Gastrocnemius medialis (tissue), 4 donors: Measurements from ENCODE around the gene STMN1. TPM values are rescaled to one million over a fixed set of nuclear protein-coding genes. Genes with fewer than 3 reads are reported as not detected.

Source experiments
- ATAC-seq, 2 donors: fragments of 150-250 bp; one replicate each; pipeline ENCODE4 v1.9.1; 2016
- DNase-seq, 2 donors: peaks; one replicate each; pipeline ENCODE4 v3.0.0-alpha.2; 2019
- H3K27ac ChIP-seq, 4 donors: fragments of 200-600 bp; sonication (generic); 1 replicate in 1 of 4; 2 replicates in 3 of 4; pipeline ENCODE4 v1.5.1; 2016 to 2018; ENCODE audit warnings: mild to moderate bottlenecking in 2 of 4, moderate library complexity in 1 of 4
- H3K27me3 ChIP-seq, 3 donors: fragments of 200-600 bp; sonication (generic) in 2 of 3; 1 replicate in 1 of 3; 2 replicates in 2 of 3; pipeline versions ENCODE4 v1.5.1 to v1.6.0; 2016 to 2019; ENCODE audit warnings: mild to moderate bottlenecking in 1 of 3, moderate library complexity in 1 of 3
- H3K36me3 ChIP-seq, 2 donors: fragments of 200-600 bp; sonication (generic) in 1 of 2; one replicate each; pipeline ENCODE4 v1.5.1; 2017 to 2018
- H3K4me1 ChIP-seq, 2 donors: fragments of 200-600 bp; sonication (generic) in 1 of 2; one replicate each; pipeline ENCODE4 v1.5.1; 2016 to 2017; ENCODE audit warnings: mild to moderate bottlenecking in 2 of 2
- H3K4me3 ChIP-seq, 4 donors: fragments of 200-600 bp; sonication (generic) in 3 of 4; 1 replicate in 1 of 4; 2 replicates in 3 of 4; pipeline ENCODE4 v1.5.1; 2016 to 2019; ENCODE audit warnings: mild to moderate bottlenecking in 2 of 4
- H3K9me3 ChIP-seq, 3 donors: fragments of 200-600 bp; sonication (generic) in 2 of 3; 1 replicate in 1 of 3; 2 replicates in 2 of 3; pipeline ENCODE4 v1.5.1; 2016 to 2019
- POLR2A ChIP-seq, 2 donors: fragments of 450-650 bp; IDR thresholded peaks; one replicate each; pipeline ENCODE4 v1.6.1; 2017; ENCODE audit warnings: antibody characterized with exemption in 2 of 2, mild to moderate bottlenecking in 2 of 2, moderate library complexity in 2 of 2
- in situ Hi-C, 4 donors: fragments of 200-750 bp; cut with MboI; loops; one replicate each; pipeline versions ENCODE4 v1.15.0 to v1.8.0; 2017; ENCODE audit warnings: low sequenced_read_pairs in 4 of 4
- intact Hi-C: fragments of 100-400 bp; cut with DNase I; formaldehyde crosslinking; loops from one replicate; pipeline ENCODE4 v1.15.1; 2023; ENCODE audit warnings: low total_unique reads
- total RNA-seq, 4 donors: library from RNA; depleted of rRNA; stranded (reverse); fragments of >200 nt; gene quantifications; one replicate each; pipeline versions ENCODE4 v1.1.0 to v1.2.3, GENCODE V29; 2016
- TF ChIP-seq, protein P1 (sequence below), 5 experiments: fragments of 450-650 bp in 3 of 5; fragments of 200-600 bp in 2 of 5; sonication (generic) in 2 of 5; IDR thresholded peaks in 4 of 5; conservative IDR thresholded peaks in 1 of 5; 1 replicate in 4 of 5; 2 replicates in 1 of 5; pipeline ENCODE4 v1.5.1; 2016 to 2019; ENCODE audit warnings: antibody characterized with exemption in 5 of 5, mild to moderate bottlenecking in 3 of 5, moderate library complexity in 3 of 5

Gene STMN1
- total RNA-seq, 4 donors from 2014 or later, result 4.7 to 20.7 (median 13.7) TPM

DNA sequence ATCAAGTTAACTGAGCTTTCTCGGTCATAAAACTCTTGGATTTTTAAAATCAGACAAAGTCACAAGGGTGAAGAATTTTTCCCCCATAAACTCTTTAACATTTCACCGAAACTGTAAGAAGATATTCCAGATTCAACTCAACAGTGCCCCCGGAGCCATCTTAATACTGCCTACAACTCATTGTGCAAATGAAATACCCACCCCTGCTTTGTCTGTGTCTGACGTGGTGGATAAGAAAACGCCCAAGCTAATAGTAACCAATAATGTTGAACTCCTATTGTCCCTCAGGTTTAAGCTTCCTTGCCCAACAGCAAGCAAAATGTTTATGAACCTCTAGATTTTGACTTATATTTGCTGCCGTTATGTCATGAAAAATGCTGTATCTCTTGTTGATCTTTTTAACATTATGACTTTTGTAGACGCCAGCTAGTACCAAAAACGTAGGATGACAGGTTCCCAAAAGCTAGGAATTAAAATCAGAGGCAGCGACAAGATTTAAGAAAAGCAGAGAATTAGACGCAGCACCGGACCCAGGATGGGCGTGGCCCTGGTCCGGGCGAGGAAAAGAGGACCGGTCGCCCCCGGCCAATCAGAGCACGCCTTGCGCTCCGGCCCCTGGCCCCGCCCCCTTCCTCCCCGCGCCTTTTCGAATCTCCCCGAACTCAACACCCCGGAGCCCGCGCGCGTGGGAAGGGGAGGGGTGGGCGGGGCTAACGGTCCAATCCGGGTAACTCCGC is 1.1 kb downstream of the STMN1 start:
- no peaks in the 10 kb centered on the region for H3K36me3 ChIP-seq
- ATAC-seq (peak; percentile 86 to 89), DNase-seq (peak; percentile 85)
- no peaks in the 10 kb centered on the region for H3K27me3 ChIP-seq
- H3K9me3 ChIP-seq, result no peaks in the 10 kb centered on the region
- peaks cover 9 to 15% of the 10 kb centered on the region in 2 donors for H3K4me1 ChIP-seq
- H3K27ac ChIP-seq, result peak overlapping the region in 3 of 4 donors; percentile 68 to 83 (median 73)
- in situ Hi-C loops (no loop called here), intact Hi-C loops (loop anchor here (1.0 kb wide), 1 partner anchor 93 kb away; the partner anchor contains the start of gene PAFAH2)
- no peak for TF ChIP-seq POLR2A (IDR thresholded peaks at IDR 0.05)
- TF ChIP-seq, protein P1, sequence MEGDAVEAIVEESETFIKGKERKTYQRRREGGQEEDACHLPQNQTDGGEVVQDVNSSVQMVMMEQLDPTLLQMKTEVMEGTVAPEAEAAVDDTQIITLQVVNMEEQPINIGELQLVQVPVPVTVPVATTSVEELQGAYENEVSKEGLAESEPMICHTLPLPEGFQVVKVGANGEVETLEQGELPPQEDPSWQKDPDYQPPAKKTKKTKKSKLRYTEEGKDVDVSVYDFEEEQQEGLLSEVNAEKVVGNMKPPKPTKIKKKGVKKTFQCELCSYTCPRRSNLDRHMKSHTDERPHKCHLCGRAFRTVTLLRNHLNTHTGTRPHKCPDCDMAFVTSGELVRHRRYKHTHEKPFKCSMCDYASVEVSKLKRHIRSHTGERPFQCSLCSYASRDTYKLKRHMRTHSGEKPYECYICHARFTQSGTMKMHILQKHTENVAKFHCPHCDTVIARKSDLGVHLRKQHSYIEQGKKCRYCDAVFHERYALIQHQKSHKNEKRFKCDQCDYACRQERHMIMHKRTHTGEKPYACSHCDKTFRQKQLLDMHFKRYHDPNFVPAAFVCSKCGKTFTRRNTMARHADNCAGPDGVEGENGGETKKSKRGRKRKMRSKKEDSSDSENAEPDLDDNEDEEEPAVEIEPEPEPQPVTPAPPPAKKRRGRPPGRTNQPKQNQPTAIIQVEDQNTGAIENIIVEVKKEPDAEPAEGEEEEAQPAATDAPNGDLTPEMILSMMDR (IDR thresholded peaks at IDR 0.05 in 4 of 5, conservative IDR thresholded peaks at IDR 0.05 in 1 of 5), result no peak
- H3K4me3 ChIP-seq, result peak overlapping the region; percentile 69 to 87 (median 74)

DNA sequence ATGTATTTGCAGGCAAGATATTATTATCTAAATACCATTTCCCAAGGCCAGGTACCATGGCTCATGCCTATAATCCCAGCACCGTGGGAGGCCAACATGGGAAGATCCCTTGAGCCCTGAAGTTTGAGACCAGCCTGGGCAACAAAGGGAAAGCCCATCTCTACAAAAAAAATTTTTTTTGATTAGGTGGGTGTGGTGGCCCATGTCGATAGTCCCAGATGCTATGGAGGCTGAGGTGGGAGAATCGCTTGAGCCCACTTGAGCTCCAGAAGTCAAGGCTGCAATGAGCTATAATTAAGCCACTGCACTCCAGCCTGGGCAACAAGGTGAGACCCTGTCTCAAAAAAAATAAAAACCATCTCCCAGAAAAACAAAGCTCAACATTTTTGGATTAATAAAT is 2.2 kb downstream of the STMN1 start:
- Histone ChIP-seq H3K27ac (no peak overlapping the region), H3K9me3 (no peaks in the 10 kb centered on the region), H3K4me1 (peaks cover 9 to 15% of the 10 kb centered on the region in 2 donors), H3K36me3 (peaks cover 0 to 4% of the 10 kb centered on the region in 2 donors), H3K4me3 (no peak overlapping the region), H3K27me3 (no peaks in the 10 kb centered on the region)
- no peak for ATAC-seq
- no peak for TF ChIP-seq POLR2A (IDR thresholded peaks at IDR 0.05)
- TF ChIP-seq, protein P1 (IDR thresholded peaks at IDR 0.05 in 4 of 5, conservative IDR thresholded peaks at IDR 0.05 in 1 of 5), result no peak
- in situ Hi-C loops, result no loop called here
- DNase-seq, result no peak
- intact Hi-C loops, result no loop called here

GRCh38 chr1:25902462-25902861 is 3.8 kb downstream of the STMN1 start:
- intact Hi-C loops (no loop called here), in situ Hi-C loops (no loop called here)
- Histone ChIP-seq H3K4me1 (peaks cover 9 to 15% of the 10 kb centered on the region in 2 donors), H3K27me3 (no peaks in the 10 kb centered on the region), H3K9me3 (no peaks in the 10 kb centered on the region), H3K27ac (no peak overlapping the region), H3K36me3 (peaks cover 0 to 4% of the 10 kb centered on the region in 2 donors), H3K4me3 (no peak overlapping the region)
- TF ChIP-seq POLR2A (IDR thresholded peaks at IDR 0.05), result no peak
- TF ChIP-seq, protein P1 (IDR thresholded peaks at IDR 0.05 in 4 of 5, conservative IDR thresholded peaks at IDR 0.05 in 1 of 5), result no peak
- DNase-seq (no peak), ATAC-seq (no peak)

GRCh38 chr1:25900219-25900618 is 6.0 kb downstream of the STMN1 start:
- H3K27me3 ChIP-seq, result no peaks in the 10 kb centered on the region
- no peak overlapping the region for H3K27ac ChIP-seq
- intact Hi-C loops, result no loop called here
- H3K9me3 ChIP-seq, result no peaks in the 10 kb centered on the region
- peaks cover 17 to 21% of the 10 kb centered on the region in 2 donors for H3K4me1 ChIP-seq
- TF ChIP-seq POLR2A (IDR thresholded peaks at IDR 0.05), result no peak
- TF ChIP-seq, protein P1 (IDR thresholded peaks at IDR 0.05 in 4 of 5, conservative IDR thresholded peaks at IDR 0.05 in 1 of 5), result no peak
- ATAC-seq, result no peak
- peaks cover 0 to 4% of the 10 kb centered on the region in 2 donors for H3K36me3 ChIP-seq
- DNase-seq, result no peak
- no peak overlapping the region for H3K4me3 ChIP-seq
- in situ Hi-C loops, result no loop called here
